Measurements from ENCODE around the gene ALDH1B1. TPM values are rescaled to one million over a fixed set of nuclear protein-coding genes. Genes with fewer than 3 reads are reported as not detected.

The ALDH1B1 gene
- total and polyA plus RNA-seq, 2 of the 13 experiments (the other 11 are each of a cell fraction or from before 2014, with no cell fraction given): 45.1 to 125 TPM

DNA sequence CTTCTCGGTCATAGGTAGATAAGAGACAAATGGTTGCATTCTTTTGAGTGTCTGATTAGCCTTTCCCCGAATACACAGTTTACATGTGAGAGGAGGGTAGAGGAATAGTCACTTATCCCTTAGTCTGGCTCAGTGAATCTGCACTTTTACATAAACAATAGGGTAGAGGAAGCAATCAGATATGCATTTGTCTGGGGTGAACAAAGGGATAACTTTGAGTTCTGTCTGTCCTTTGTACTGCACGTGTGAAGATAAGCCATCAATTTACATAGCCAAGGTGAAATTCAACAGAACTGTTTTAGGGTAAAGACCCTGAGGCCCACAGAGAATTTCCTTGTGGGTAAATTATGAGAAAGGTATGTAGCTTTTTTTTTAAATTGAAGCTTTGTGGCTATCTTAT is 41.9 kb downstream of the ALDH1B1 start (continued):
- no peak for TF ChIP-seq ZNF562 (CRISPR knock-in tag; IDR thresholded peaks at IDR 0.05; ENCODE audit: borderline replicate concordance)

DNA sequence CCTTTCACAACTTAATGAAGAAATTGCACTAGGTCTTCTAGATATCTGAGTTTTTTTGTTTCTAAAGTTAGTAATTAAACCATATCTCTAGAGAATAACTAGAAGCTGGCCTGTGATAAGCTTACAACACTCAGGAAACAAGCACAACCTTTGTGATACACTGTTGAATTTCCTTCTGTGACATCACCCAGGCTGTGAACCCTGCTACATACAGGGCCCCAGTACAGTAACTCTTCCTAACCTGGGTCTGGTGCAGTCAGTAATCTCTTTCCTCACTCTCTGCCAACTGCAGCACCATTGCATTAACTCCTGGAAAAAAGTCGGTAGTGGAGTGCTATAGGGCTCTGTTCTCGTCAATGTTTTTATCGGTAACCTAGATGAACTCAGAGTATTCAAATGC is 42.4 kb downstream of the ALDH1B1 start:
- Histone ChIP-seq H3K36me3 (replicated peaks in 1 of 2; ENCODE audit: control insufficient read depth in 1 of 2, insufficient read depth in 2 of 2, low read length in 2 of 2) (no peaks in the 10 kb centered on the region), H3K27ac (ENCODE audit: extremely low read length, insufficient read depth, low read length) (no peak overlapping the region), H3K4me2 (ENCODE audit: low read depth, low read length) (peak overlapping the region; percentile 28; the same call in 1 of the 2 replicates), H3K4me3 (replicated peaks in 1 of 3; ENCODE audit: insufficient read depth in 1 of 3, low read depth in 2 of 3, low read length in 3 of 3) (no peak overlapping the region), H3K4me1 (ENCODE audit: insufficient read depth, low read length) (peaks cover 72% of the 10 kb centered on the region), H3K9ac (ENCODE audit: insufficient read depth, low read depth, low read length) (no peak overlapping the region; the same call in 1 of the 2 replicates), H3K27me3 (ENCODE audit: control insufficient read depth in 1 of 2, insufficient read depth in 2 of 2, low read length in 2 of 2) (peaks cover 0 to 5% of the 10 kb centered on the region in 2 experiments; a peak in 2 of 5 replicates), H3K79me2 (ENCODE audit: insufficient read depth, low read length) (peaks cover 5% of the 10 kb centered on the region), H3K9me3 (ENCODE audit: low read length) (no peaks in the 10 kb centered on the region), H2AFZ (ENCODE audit: low read length) (no peak overlapping the region), H4K20me1 (ENCODE audit: insufficient read depth, low read length) (no peaks in the 10 kb centered on the region)
- intact Hi-C loops (cut with micrococcal nuclease; ENCODE audit: unreplicated experiment): loop anchor here (5.0 to 10.0 kb wide), 2 partner anchors 187 to 390 kb away; partner anchors contain the start of gene ANKRD18A
- in situ Hi-C loops (cut with HindIII; ENCODE audit: extremely low pct_ligation_motif_present, low pct_unique_long_range_greater_than_20kb): no loop called here
- ChIA-PET POLR2A (interaction anchor here (0.8 to 1.7 kb wide), 3 partner anchors 8 to 54 kb away, joined by 3 to 6 read pairs (median 3); no protein-coding TSS in a partner anchor), CTCF (ENCODE audit: low intra/inter-chr PET ratio, low total read pairs) (interaction anchor here (1.2 kb wide), 1 partner anchor 34 kb away, joined by 3 read pairs; no protein-coding TSS in a partner anchor)
- ATAC-seq (peak; percentile 68), DNase-seq (ENCODE audit: low spot score) (peak; percentile 64), FAIRE-seq (no peak)
- no TSS peak for BruUV-seq (replicated peaks)
- WGBS (ENCODE audit: low lambda C conversion rate): 49% methylated on average over 3 of the region's 3 CpGs
- TF ChIP-seq KLF6 (CRISPR knock-in tag; IDR thresholded peaks at IDR 0.05): no peak
- TF ChIP-seq ZNF484 (CRISPR knock-in tag; IDR thresholded peaks at IDR 0.05; ENCODE audit: borderline replicate concordance, low read depth): no peak
- TF ChIP-seq ZNF737 (CRISPR knock-in tag; IDR thresholded peaks at IDR 0.05; ENCODE audit: borderline replicate concordance): no peak
- peak; percentile 34; the same call in 1 of the 2 replicates for TF ChIP-seq FOXA3 (CRISPR knock-in tag; IDR thresholded peaks at IDR 0.05)
- no peak for TF ChIP-seq SMAD1 (CRISPR knock-in tag; IDR thresholded peaks at IDR 0.05; ENCODE audit: borderline replicate concordance, low read depth)
- no peak for TF ChIP-seq ZNF501 (CRISPR knock-in tag; IDR thresholded peaks at IDR 0.05)
- no peak for TF ChIP-seq HNRNPL (IDR thresholded peaks at IDR 0.05; ENCODE audit: low read depth, low read length)
- TF ChIP-seq MTA1 (CRISPR knock-in tag; IDR thresholded peaks at IDR 0.05; ENCODE audit: borderline replicate concordance): no peak
- TF ChIP-seq ZNF34 (CRISPR knock-in tag; IDR thresholded peaks at IDR 0.05; ENCODE audit: borderline replicate concordance): no peak
- TF ChIP-seq ZNF382 (CRISPR knock-in tag; IDR thresholded peaks at IDR 0.05; ENCODE audit: borderline replicate concordance): no peak
- TF ChIP-seq MEF2D (CRISPR knock-in tag; IDR thresholded peaks at IDR 0.05): no peak
- TF ChIP-seq ETV5 (CRISPR knock-in tag; IDR thresholded peaks at IDR 0.05; ENCODE audit: borderline replicate concordance): peak; percentile 18; the same call in 1 of the 2 replicates
- no peak for TF ChIP-seq GATAD1 (CRISPR knock-in tag; IDR thresholded peaks at IDR 0.05)
- no peak for TF ChIP-seq SMYD3 (CRISPR knock-in tag; IDR thresholded peaks at IDR 0.05)
- no peak for TF ChIP-seq SALL2 (CRISPR knock-in tag; IDR thresholded peaks at IDR 0.05)
- no peak for TF ChIP-seq ZNF234 (CRISPR knock-in tag; conservative IDR thresholded peaks at IDR 0.05)
- no peak for TF ChIP-seq ZNF441 (CRISPR knock-in tag; IDR thresholded peaks at IDR 0.05; ENCODE audit: borderline replicate concordance)
- TF ChIP-seq ZNF609 (CRISPR knock-in tag; IDR thresholded peaks at IDR 0.05; ENCODE audit: borderline replicate concordance): no peak
- TF ChIP-seq ZNF136 (CRISPR knock-in tag; IDR thresholded peaks at IDR 0.05; ENCODE audit: low read depth): no peak

Measured in HepG2 (cell line).